Lower leg skin (tissue), 4 donors: Measurements from ENCODE around the gene DMKN. TPM values are rescaled to one million over a fixed set of nuclear protein-coding genes. Genes with fewer than 3 reads are reported as not detected.

Experiments
- total RNA-seq, 4 donors: library from RNA; depleted of rRNA; stranded (reverse); fragments of >200 nt; gene quantifications; one replicate each; pipeline ENCODE4 v1.1.0, GENCODE V29; 2016

Gene DMKN
- total RNA-seq, 4 donors from 2014 or later = 5,221 to 8,616 (median 5,967) TPM

Other genes with a start within 250 kb of the DMKN start
- gene USF2, start 244.7 kb downstream of the DMKN start, total RNA-seq = 100 to 1,000 TPM in 3 of 4 donors, 10 to 100 TPM in 1; 95.9 to 126 (median 120) TPM
- not detected for gene HAMP, start 231.1 kb downstream of the DMKN start, total RNA-seq
- gene MAG, start 221.5 kb downstream of the DMKN start, total RNA-seq = under 1 TPM in 1 of 4 donors, not detected in 3; 0.10 TPM
- 1 to 10 TPM in 1 of 4 donors, under 1 TPM in 1, not detected in 2; 0.91 to 4.2 TPM for gene CD22, start 184.5 kb downstream of the DMKN start, total RNA-seq
- not detected for gene FFAR1, start 165.7 kb downstream of the DMKN start, total RNA-seq
- gene FFAR3, start 155.2 kb downstream of the DMKN start, total RNA-seq = not detected
- gene GPR42, start 142.6 kb downstream of the DMKN start, total RNA-seq = not detected
- 1 to 10 TPM in 1 of 4 donors, under 1 TPM in 2, not detected in 1; 0.49 to 1.1 (median 0.55) TPM for gene FFAR2, start 65.4 kb downstream of the DMKN start, total RNA-seq
- gene KRTDAP, start 23.2 kb downstream of the DMKN start, total RNA-seq = over 10,000 TPM; 10,097 to 21,423 (median 15,501) TPM
- gene SBSN, start 14.7 kb upstream of the DMKN start, total RNA-seq = 1,000 to 10,000 TPM; 1,839 to 3,070 (median 2,379) TPM
- gene GAPDHS, start 19.8 kb upstream of the DMKN start, total RNA-seq = 1 to 10 TPM; 6.0 to 7.3 (median 6.2) TPM
- gene TMEM147, start 32.0 kb upstream of the DMKN start, total RNA-seq = 100 to 1,000 TPM; 102 to 158 (median 130) TPM
- not detected for gene ATP4A, start 50.0 kb upstream of the DMKN start, total RNA-seq
- gene PMIS2, start 72.5 kb upstream of the DMKN start, total RNA-seq = not detected
- gene HAUS5, start 99.1 kb upstream of the DMKN start, total RNA-seq = 10 to 100 TPM in 3 of 4 donors, 1 to 10 TPM in 1; 8.9 to 15.7 (median 12.2) TPM
- 10 to 100 TPM; 64.1 to 82.4 (median 75.5) TPM for gene RBM42, start 115.4 kb upstream of the DMKN start, total RNA-seq
- 1 to 10 TPM in 3 of 4 donors, not detected in 1; 1.2 to 1.8 (median 1.6) TPM for gene ETV2, start 128.1 kb upstream of the DMKN start, total RNA-seq
- 100 to 1,000 TPM; 266 to 629 (median 309) TPM for gene COX6B1, start 134.7 kb upstream of the DMKN start, total RNA-seq
- gene UPK1A, start 152.9 kb upstream of the DMKN start, total RNA-seq = 10 to 100 TPM in 2 of 4 donors, 1 to 10 TPM in 2; 5.1 to 45.2 (median 16.5) TPM
- gene ZBTB32, start 190.9 kb upstream of the DMKN start, total RNA-seq = not detected
- gene KMT2B, start 204.4 kb upstream of the DMKN start, total RNA-seq = 10 to 100 TPM; 33.1 to 74.7 (median 42.0) TPM
- gene IGFLR1, start 228.8 kb upstream of the DMKN start, total RNA-seq = 10 to 100 TPM in 1 of 4 donors, 1 to 10 TPM in 3; 1.4 to 11.3 (median 5.1) TPM
- gene U2AF1L4, start 231.8 kb upstream of the DMKN start, total RNA-seq = 10 to 100 TPM; 12.6 to 20.0 (median 18.5) TPM
- 10 to 100 TPM; 13.7 to 47.4 (median 30.8) TPM for gene PSENEN, start 232.0 kb upstream of the DMKN start, total RNA-seq
- 10 to 100 TPM in 2 of 4 donors, 1 to 10 TPM in 2; 4.7 to 15.0 (median 10.3) TPM for gene LIN37, start 234.9 kb upstream of the DMKN start, total RNA-seq
- 1 to 10 TPM; 2.5 to 9.4 (median 3.9) TPM for gene HSPB6, start 243.4 kb upstream of the DMKN start, total RNA-seq
- gene PROSER3, start 244.5 kb upstream of the DMKN start, total RNA-seq = 10 to 100 TPM in 3 of 4 donors, 1 to 10 TPM in 1; 9.2 to 20.4 (median 12.9) TPM